ENCODE results near the gene RAET1G. TPM values are rescaled to one million over a fixed set of nuclear protein-coding genes. Genes with fewer than 3 reads are reported as not detected.
"Not testable (repeated sequence)": the region's sequence is repeated elsewhere in the genome, so short reads cannot be mapped to it uniquely, and the experiment has no call there.

The RAET1G gene
- total and polyA plus RNA-seq, 9 of the 15 experiments (the other 6 are each of a cell fraction or from before 2014, with no cell fraction given), result 0.11 TPM; not detected in 8

DNA sequence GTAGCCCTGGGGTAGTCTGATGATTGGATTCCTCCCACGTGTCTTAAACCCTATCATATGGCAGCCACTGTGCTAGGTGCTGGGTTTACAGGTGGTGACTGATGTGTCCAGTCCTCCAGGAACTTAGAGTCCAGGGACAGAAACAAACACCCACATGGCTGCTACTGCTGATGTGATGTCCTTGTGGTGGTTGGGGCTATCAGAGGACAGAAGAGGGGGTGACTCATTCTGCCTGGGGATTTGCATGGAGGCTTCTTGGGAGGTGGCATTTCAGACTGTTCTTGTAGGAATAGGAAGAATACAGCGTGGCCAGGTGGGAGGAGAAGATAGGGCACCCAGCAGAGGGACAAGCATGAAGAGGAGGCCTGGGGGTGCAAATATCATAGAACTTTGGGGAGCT lies 9.8 kb downstream of the RAET1G start (continued):
- TF ChIP-seq, protein P1, sequence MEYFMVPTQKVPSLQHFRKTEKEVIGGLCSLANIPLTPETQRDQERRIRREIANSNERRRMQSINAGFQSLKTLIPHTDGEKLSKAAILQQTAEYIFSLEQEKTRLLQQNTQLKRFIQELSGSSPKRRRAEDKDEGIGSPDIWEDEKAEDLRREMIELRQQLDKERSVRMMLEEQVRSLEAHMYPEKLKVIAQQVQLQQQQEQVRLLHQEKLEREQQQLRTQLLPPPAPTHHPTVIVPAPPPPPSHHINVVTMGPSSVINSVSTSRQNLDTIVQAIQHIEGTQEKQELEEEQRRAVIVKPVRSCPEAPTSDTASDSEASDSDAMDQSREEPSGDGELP (CRISPR knock-in tag; IDR thresholded peaks at IDR 0.05; ENCODE audit: borderline replicate concordance), result peak; percentile 26; the same call in 1 of the 2 replicates
- no peak for TF ChIP-seq TAF9B (IDR thresholded peaks at IDR 0.05; ENCODE audit: partially characterized antibody)
- TF ChIP-seq SMARCA4 (IDR thresholded peaks at IDR 0.05), result no peak
- TF ChIP-seq BHLHE40 (IDR thresholded peaks at IDR 0.05; ENCODE audit: low read length), result no peak
- no peak for TF ChIP-seq PYGO2 (tag; IDR thresholded peaks at IDR 0.05)
- TF ChIP-seq POLR2G (IDR thresholded peaks at IDR 0.05; ENCODE audit: low read depth, low read length), result no peak
- TF ChIP-seq, protein P2, sequence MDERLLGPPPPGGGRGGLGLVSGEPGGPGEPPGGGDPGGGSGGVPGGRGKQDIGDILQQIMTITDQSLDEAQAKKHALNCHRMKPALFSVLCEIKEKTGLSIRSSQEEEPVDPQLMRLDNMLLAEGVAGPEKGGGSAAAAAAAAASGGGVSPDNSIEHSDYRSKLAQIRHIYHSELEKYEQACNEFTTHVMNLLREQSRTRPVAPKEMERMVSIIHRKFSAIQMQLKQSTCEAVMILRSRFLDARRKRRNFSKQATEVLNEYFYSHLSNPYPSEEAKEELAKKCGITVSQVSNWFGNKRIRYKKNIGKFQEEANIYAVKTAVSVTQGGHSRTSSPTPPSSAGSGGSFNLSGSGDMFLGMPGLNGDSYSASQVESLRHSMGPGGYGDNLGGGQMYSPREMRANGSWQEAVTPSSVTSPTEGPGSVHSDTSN (CRISPR knock-in tag; IDR thresholded peaks at IDR 0.05; ENCODE audit: low read depth), result no peak
- TF ChIP-seq, protein P2 (tag; conservative IDR thresholded peaks at IDR 0.05; ENCODE audit: low read depth), result no peak
- no peak for TF ChIP-seq ESRRB (CRISPR knock-in tag; IDR thresholded peaks at IDR 0.05; ENCODE audit: borderline replicate concordance)
- TF ChIP-seq TCF7 (IDR thresholded peaks at IDR 0.05; ENCODE audit: borderline replicate concordance), result no peak
- TF ChIP-seq, protein P3, sequence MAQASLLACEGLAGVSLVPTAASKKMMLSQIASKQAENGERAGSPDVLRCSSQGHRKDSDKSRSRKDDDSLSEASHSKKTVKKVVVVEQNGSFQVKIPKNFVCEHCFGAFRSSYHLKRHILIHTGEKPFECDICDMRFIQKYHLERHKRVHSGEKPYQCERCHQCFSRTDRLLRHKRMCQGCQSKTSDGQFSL (CRISPR knock-in tag; IDR thresholded peaks at IDR 0.05), result no peak
- TF ChIP-seq, protein P3 (tag; IDR thresholded peaks at IDR 0.05), result no peak
- TF ChIP-seq FOXK2 (conservative IDR thresholded peaks at IDR 0.05 in 1 of 2, IDR thresholded peaks at IDR 0.05 in 1 of 2; ENCODE audit: low read depth in 2 of 2), result no peak
- no peak for TF ChIP-seq CEBPB (tag; IDR thresholded peaks at IDR 0.05)
- TF ChIP-seq, protein P4, sequence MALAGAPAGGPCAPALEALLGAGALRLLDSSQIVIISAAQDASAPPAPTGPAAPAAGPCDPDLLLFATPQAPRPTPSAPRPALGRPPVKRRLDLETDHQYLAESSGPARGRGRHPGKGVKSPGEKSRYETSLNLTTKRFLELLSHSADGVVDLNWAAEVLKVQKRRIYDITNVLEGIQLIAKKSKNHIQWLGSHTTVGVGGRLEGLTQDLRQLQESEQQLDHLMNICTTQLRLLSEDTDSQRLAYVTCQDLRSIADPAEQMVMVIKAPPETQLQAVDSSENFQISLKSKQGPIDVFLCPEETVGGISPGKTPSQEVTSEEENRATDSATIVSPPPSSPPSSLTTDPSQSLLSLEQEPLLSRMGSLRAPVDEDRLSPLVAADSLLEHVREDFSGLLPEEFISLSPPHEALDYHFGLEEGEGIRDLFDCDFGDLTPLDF (CRISPR knock-in tag; IDR thresholded peaks at IDR 0.05), result no peak

DNA sequence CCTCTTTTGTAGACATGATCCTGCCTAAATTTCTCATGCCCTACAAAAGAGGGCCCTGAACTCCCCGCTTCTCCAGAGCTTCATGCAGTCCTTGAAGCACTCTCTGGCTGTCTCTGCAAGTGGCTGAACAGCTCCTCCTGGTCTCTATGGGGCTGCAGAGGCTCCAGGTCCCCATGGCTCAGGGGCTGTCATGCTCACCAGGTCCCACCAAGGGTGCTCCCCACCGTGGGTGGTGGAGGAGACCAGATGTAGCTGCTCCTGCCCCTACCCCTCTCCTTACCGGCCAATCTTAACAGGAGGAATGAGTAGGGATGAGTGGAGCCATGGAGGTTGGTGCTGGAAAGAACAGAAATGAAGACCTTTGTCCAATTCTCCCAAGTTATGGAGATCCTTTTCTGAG lies 10.2 kb downstream of the RAET1G start:
- in situ Hi-C loops (cut with MboI), result loop anchor here (25.0 kb wide), 1 partner anchor 875 kb away; no protein-coding TSS in a partner anchor
- POLR2A ChIA-PET; H3K36me3 ChIP-seq (ENCODE audit: control insufficient read depth, insufficient read depth, low read length); H3K9ac ChIP-seq (ENCODE audit: insufficient read depth in 1 of 2, low read depth in 2 of 2, low read length in 2 of 2); ATAC-seq; H3K4me3 ChIP-seq; H3K9me3 ChIP-seq (replicated peaks; ENCODE audit: control insufficient read depth, insufficient read depth, low read depth, low read length); DNase-seq (ENCODE audit: extremely low read depth in 1 of 4, low spot score in 3 of 4); BruUV-seq (replicated peaks); H2AFZ ChIP-seq (ENCODE audit: low read depth, low read length); intact Hi-C loops (cut with micrococcal nuclease); H3K9me1 ChIP-seq (ENCODE audit: control insufficient read depth, insufficient read depth, low read length); H3K27ac ChIP-seq (ENCODE audit: extremely low read depth, low read depth, low read length); H3K4me2 ChIP-seq (ENCODE audit: insufficient read depth, low read length); H3K79me2 ChIP-seq (ENCODE audit: control insufficient read depth, insufficient read depth, low read length); H4K20me1 ChIP-seq (replicated peaks; ENCODE audit: control insufficient read depth, insufficient read depth, low read length); H3K4me1 ChIP-seq (replicated peaks in 1 of 2; ENCODE audit: control insufficient read depth in 2 of 2, insufficient read depth in 2 of 2, low read length in 2 of 2): not testable (repeated sequence)
- peaks cover 19 to 57% of the 10 kb centered on the region in 2 experiments; a peak in 4 of 5 replicates for H3K27me3 ChIP-seq (ENCODE audit: control insufficient read depth in 2 of 2, insufficient read depth in 2 of 2, low read length in 2 of 2)
- 0% methylated on average over 3 of the region's 3 CpGs for WGBS (ENCODE audit: insufficient coverage, low coverage, missing lambda C conversion rate)
- peak; percentile 44 for FAIRE-seq
- CTCF ChIA-PET (ENCODE audit: low intra/inter-chr PET ratio), result interaction anchor here (0.6 kb wide), 1 partner anchor 13 kb away, joined by 3 read pairs; no protein-coding TSS in a partner anchor
